ENCODE data around the gene NPPC.

NPPC gene

GRCh38 chr2:231940795-231941194, 14.6 kb upstream of the NPPC start:
- CTCF ChIA-PET, result interaction anchor here (0.8 to 1.8 kb wide), 2 partner anchors 15 to 34 kb away, joined by 4 to 5 read pairs; partner anchors contain the start of gene NPPC
- Histone ChIP-seq H3K36me3 (ENCODE audit: control insufficient read depth in 2 of 2, insufficient read depth in 1 of 2, low read length in 2 of 2) (no peaks in the 10 kb centered on the region), H3K4me1 (ENCODE audit: control insufficient read depth, insufficient read depth, low read length) (no peaks in the 10 kb centered on the region), H3K9me3 (ENCODE audit: control insufficient read depth, insufficient read depth, low read depth, low read length) (no peaks in the 10 kb centered on the region), H3K27ac (ENCODE audit: extremely low read depth, low read depth, low read length) (no peak overlapping the region), H3K4me3 (ENCODE audit: low read depth, low read length) (no peak overlapping the region)
- TF ChIP-seq ZNF707 (tag by site-specific recombination; IDR thresholded peaks at IDR 0.05), result no peak
- no peak for TF ChIP-seq ZNF280C (tag by site-specific recombination; IDR thresholded peaks at IDR 0.05)
- TF ChIP-seq BCL11A (tag by site-specific recombination; IDR thresholded peaks at IDR 0.05; ENCODE audit: low read depth), result no peak
- no peak for TF ChIP-seq ZNF26 (tag by site-specific recombination; IDR thresholded peaks at IDR 0.05)
- TF ChIP-seq ZNF398 (tag by site-specific recombination; IDR thresholded peaks at IDR 0.05), result no peak
- TF ChIP-seq ZNF132 (tag by site-specific recombination; IDR thresholded peaks at IDR 0.05; ENCODE audit: borderline replicate concordance), result no peak
- no peak for TF ChIP-seq ZNF37A (tag by site-specific recombination; IDR thresholded peaks at IDR 0.05)
- no peak for TF ChIP-seq ZNF248 (tag by site-specific recombination; IDR thresholded peaks at IDR 0.05)
- TF ChIP-seq ZNF664 (tag by site-specific recombination; IDR thresholded peaks at IDR 0.05), result no peak
- no peak for TF ChIP-seq KLF10 (tag by site-specific recombination; IDR thresholded peaks at IDR 0.05)
- TF ChIP-seq ZIC2 (tag by site-specific recombination; IDR thresholded peaks at IDR 0.05), result no peak
- no peak for TF ChIP-seq ZNF311 (tag by site-specific recombination; IDR thresholded peaks at IDR 0.05; ENCODE audit: borderline replicate concordance)
- TF ChIP-seq MYNN (tag by site-specific recombination; IDR thresholded peaks at IDR 0.05; ENCODE audit: borderline replicate concordance), result no peak
- no peak for TF ChIP-seq ZNF776 (tag by site-specific recombination; IDR thresholded peaks at IDR 0.05; ENCODE audit: borderline replicate concordance)
- TF ChIP-seq ZNF513 (tag by site-specific recombination; IDR thresholded peaks at IDR 0.05), result no peak
- POLR2A ChIA-PET, result no interaction called here

- H3K4me1 ChIP-seq (ENCODE audit: control insufficient read depth, insufficient read depth, low read length), result no peaks in the 10 kb centered on the region
- H3K36me3 ChIP-seq (ENCODE audit: control insufficient read depth in 2 of 2, insufficient read depth in 1 of 2, low read length in 2 of 2), result no peaks in the 10 kb centered on the region
- no peak overlapping the region for H3K4me3 ChIP-seq (ENCODE audit: low read depth, low read length)
- ChIA-PET CTCF (interaction anchor here (0.6 kb wide), 2 partner anchors 17 to 203 kb away, joined by 3 read pairs; no protein-coding TSS in a partner anchor), POLR2A (no interaction called here)
- no peak overlapping the region for H3K27ac ChIP-seq (ENCODE audit: extremely low read depth, low read depth, low read length)
- no peak for TF ChIP-seq GLI2 (tag by site-specific recombination; IDR thresholded peaks at IDR 0.05; ENCODE audit: borderline replicate concordance, low read depth)
- no peak for TF ChIP-seq ZNF704 (tag by site-specific recombination; IDR thresholded peaks at IDR 0.05)
- no peak for TF ChIP-seq ZNF26 (tag by site-specific recombination; IDR thresholded peaks at IDR 0.05)
- no peak for TF ChIP-seq ZNF843 (tag by site-specific recombination; IDR thresholded peaks at IDR 0.05)
- TF ChIP-seq ZFHX2 (tag by site-specific recombination; conservative IDR thresholded peaks at IDR 0.05), result no peak
- no peak for TF ChIP-seq ZNF513 (tag by site-specific recombination; IDR thresholded peaks at IDR 0.05)
- no peaks in the 10 kb centered on the region for H3K9me3 ChIP-seq (ENCODE audit: control insufficient read depth, insufficient read depth, low read depth, low read length)
These were observed 12.8 kb upstream of the NPPC start for GRCh38 chr2:231939022-231939421.

All from HEK293 (cell line).